WTC11 (cell line): ENCODE data around the gene SCGB3A2. TPM values are rescaled to one million over a fixed set of nuclear protein-coding genes. Genes with fewer than 3 reads are reported as not detected.
A peak's percentile ranks its signal among the peaks of the same experiment; 100 is the strongest.

ENCODE experiments used
- ATAC-seq: fragments of 200-7000 bp; cut with Tn5 transposase; 2 replicates; pipeline ENCODE4 v1.10.0; 2021; ENCODE audit warnings: mild to moderate bottlenecking, moderate library complexity
- CTCF ChIA-PET: fragments of 300-600 bp; sonication (Branson Sonifier 250); formaldehyde crosslinking; loops from one replicate; lab custom pipeline; 2021; ENCODE audit warnings: antibody characterized with exemption; lab: Charles Lee
- POLR2A ChIA-PET: fragments of 350-600 bp; sonication (Branson Sonifier 250); formaldehyde crosslinking; loops from one replicate; lab custom pipeline; 2021; ENCODE audit warnings: antibody characterized with exemption; lab: Charles Lee
- DNase-seq: peaks from one replicate; pipeline ENCODE4 v3.0.0; 2021; ENCODE audit warnings: low spot score
- H3K27ac Mint-ChIP-seq: 2 replicates; pipeline ENCODE4 v1.8.0; 2021; ENCODE audit warnings: mixed read lengths
- H3K27me3 Mint-ChIP-seq: 2 replicates; pipeline ENCODE4 v1.8.0; 2021; ENCODE audit warnings: low read depth, mild to moderate bottlenecking, moderate library complexity, mixed read lengths
- H3K36me3 Mint-ChIP-seq: 2 replicates; pipeline ENCODE4 v1.8.0; 2021; ENCODE audit warnings: mixed read lengths
- H3K4me1 Mint-ChIP-seq: 2 replicates; pipeline ENCODE4 v1.8.0; 2022; ENCODE audit warnings: mixed read lengths
- H3K4me3 Mint-ChIP-seq: 2 replicates; pipeline ENCODE4 v1.8.0; 2021; ENCODE audit warnings: mild to moderate bottlenecking, moderate library complexity, mixed read lengths
- H3K9me3 Mint-ChIP-seq: 2 replicates; pipeline ENCODE4 v1.8.0; 2021; ENCODE audit warnings: mixed read lengths
- CBFB ChIP-seq: sonication (generic); formaldehyde crosslinking; IDR thresholded peaks from 2 replicates; pipeline ENCODE4 v1.8.1; 2022; ENCODE audit warnings: mild to moderate bottlenecking, low read depth, missing genetic modification reagents
- CDX4 ChIP-seq: fragments of 250-450 bp; sonication (Bioruptor Pico); IDR thresholded peaks from 2 replicates; pipeline ENCODE4 v1.9.0; 2021; ENCODE audit warnings: moderate library complexity, mild to moderate bottlenecking, inconsistent platforms, borderline replicate concordance
- CREB1 ChIP-seq: sonication (generic); formaldehyde crosslinking; IDR thresholded peaks from 2 replicates; pipeline ENCODE4 v1.8.0; 2023; ENCODE audit warnings: mild to moderate bottlenecking, missing genetic modification reagents
- CREM ChIP-seq: sonication (generic); formaldehyde crosslinking; IDR thresholded peaks from 2 replicates; pipeline ENCODE4 v1.8.1; 2022; ENCODE audit warnings: mild to moderate bottlenecking, missing genetic modification reagents, moderate library complexity
- E2F1 ChIP-seq: sonication (generic); formaldehyde crosslinking; IDR thresholded peaks from 2 replicates; pipeline ENCODE4 v1.8.0; 2022; ENCODE audit warnings: mild to moderate bottlenecking, missing genetic modification reagents
- ELF4 ChIP-seq: sonication (generic); formaldehyde crosslinking; IDR thresholded peaks from 2 replicates; pipeline ENCODE4 v1.8.1; 2022; ENCODE audit warnings: low read depth, mild to moderate bottlenecking, moderate library complexity, missing genetic modification reagents
- EMX1 ChIP-seq: fragments of 250-450 bp; sonication (Bioruptor Pico); IDR thresholded peaks from 2 replicates; pipeline ENCODE4 v1.8.0; 2021; ENCODE audit warnings: mild to moderate bottlenecking
- ERG ChIP-seq: fragments of 250-450 bp; sonication (Bioruptor Pico); IDR thresholded peaks from 2 replicates; pipeline ENCODE4 v1.8.0; 2021; ENCODE audit warnings: mild to moderate bottlenecking
- FOXP1 ChIP-seq: sonication (generic); formaldehyde crosslinking; IDR thresholded peaks from 2 replicates; pipeline ENCODE4 v1.8.0; 2022; ENCODE audit warnings: missing genetic modification reagents, mild to moderate bottlenecking, moderate library complexity, borderline replicate concordance
- FOXP4 ChIP-seq: sonication (generic); formaldehyde crosslinking; IDR thresholded peaks from 2 replicates; pipeline ENCODE4 v1.8.0; 2022; ENCODE audit warnings: mild to moderate bottlenecking, missing genetic modification reagents
- GTF2I ChIP-seq: fragments of 250-450 bp; sonication (Bioruptor Pico); conservative IDR thresholded peaks from 2 replicates; pipeline ENCODE4 v1.4.0; 2021; ENCODE audit warnings: mild to moderate bottlenecking
- IRF2 ChIP-seq: sonication (generic); formaldehyde crosslinking; IDR thresholded peaks from 2 replicates; pipeline ENCODE4 v1.8.0; 2022; ENCODE audit warnings: low read depth, missing genetic modification reagents, borderline replicate concordance
- MYBL2 ChIP-seq: sonication (generic); formaldehyde crosslinking; IDR thresholded peaks from 2 replicates; pipeline ENCODE4 v1.8.1; 2023; ENCODE audit warnings: mild to moderate bottlenecking, moderate library complexity, missing genetic modification reagents
- NFATC4 ChIP-seq: fragments of 250-450 bp; sonication (Bioruptor Pico); IDR thresholded peaks from 2 replicates; pipeline ENCODE4 v1.9.0; 2021; ENCODE audit warnings: mild to moderate bottlenecking
- NFYB ChIP-seq: sonication (generic); formaldehyde crosslinking; conservative IDR thresholded peaks from 2 replicates; pipeline ENCODE4 v1.8.0; 2022; ENCODE audit warnings: low read depth, missing genetic modification reagents
- NR3C1 ChIP-seq: sonication (generic); formaldehyde crosslinking; conservative IDR thresholded peaks from 2 replicates; pipeline ENCODE4 v1.8.1; 2023; ENCODE audit warnings: low read depth, mild to moderate bottlenecking, missing genetic modification reagents
- PRRX2 ChIP-seq: fragments of 250-450 bp; sonication (Bioruptor Pico); IDR thresholded peaks from 2 replicates; pipeline ENCODE4 v1.8.0; 2021; ENCODE audit warnings: mild to moderate bottlenecking
- RORB ChIP-seq: fragments of 250-450 bp; sonication (Bioruptor Pico); IDR thresholded peaks from 2 replicates; pipeline ENCODE4 v1.9.0; 2021; ENCODE audit warnings: mild to moderate bottlenecking
- TEAD1 ChIP-seq: sonication (generic); formaldehyde crosslinking; IDR thresholded peaks from 2 replicates; pipeline ENCODE4 v1.8.0; 2022; ENCODE audit warnings: mild to moderate bottlenecking, missing genetic modification reagents
- ZMAT4 ChIP-seq: fragments of 250-450 bp; sonication (Bioruptor Pico); IDR thresholded peaks from 2 replicates; pipeline ENCODE4 v1.9.0; 2021; ENCODE audit warnings: mild to moderate bottlenecking
- ZNF281 ChIP-seq: sonication (generic); formaldehyde crosslinking; IDR thresholded peaks from 2 replicates; pipeline ENCODE4 v1.8.0; 2023; ENCODE audit warnings: mild to moderate bottlenecking, missing genetic modification reagents
- ZNF317 ChIP-seq: sonication (generic); formaldehyde crosslinking; IDR thresholded peaks from 2 replicates; pipeline ENCODE4 v1.8.1; 2023; ENCODE audit warnings: low read depth, mild to moderate bottlenecking, moderate library complexity, missing genetic modification reagents, borderline replicate concordance
- ZNF416 ChIP-seq: fragments of 250-450 bp; sonication (Bioruptor Pico); IDR thresholded peaks from 2 replicates; pipeline ENCODE4 v1.9.0; 2021; ENCODE audit warnings: mild to moderate bottlenecking, inconsistent platforms
- ZNF425 ChIP-seq: fragments of 250-450 bp; sonication (Bioruptor Pico); conservative IDR thresholded peaks from 2 replicates; pipeline ENCODE4 v1.9.0; 2021; ENCODE audit warnings: mild to moderate bottlenecking
- ZNF671 ChIP-seq: fragments of 250-450 bp; sonication (Bioruptor Pico); IDR thresholded peaks from 2 replicates; pipeline ENCODE4 v1.8.0; 2021; ENCODE audit warnings: mild to moderate bottlenecking
- total RNA-seq: library from RNA; stranded (reverse); gene quantifications from 3 replicates; pipeline ENCODE4 v1.2.3, GENCODE V29; 2021

The SCGB3A2 gene
- total RNA-seq, 1 experiment from 2014 or later, result 79.1 TPM

GRCh38 chr5:147853372-147853987, 25.0 kb upstream of the SCGB3A2 start:
- ChIA-PET CTCF (interaction anchor here (2.6 kb wide), 1 partner anchor 81 kb away, joined by 8 read pairs; no protein-coding TSS in a partner anchor), POLR2A (no interaction called here)
- peaks cover 7% of the 10 kb centered on the region for H3K27me3 Mint-ChIP-seq
- no peak overlapping the region; the same call in 1 of the 2 replicates for H3K27ac Mint-ChIP-seq
- no peaks in the 10 kb centered on the region for H3K36me3 Mint-ChIP-seq
- H3K4me3 Mint-ChIP-seq, result no peak overlapping the region
- DNase-seq, result no peak
- no peak for ATAC-seq
- peaks cover 47% of the 10 kb centered on the region for H3K4me1 Mint-ChIP-seq
- H3K9me3 Mint-ChIP-seq, result peaks cover 4% of the 10 kb centered on the region; the same call in 1 of the 2 replicates
- TF ChIP-seq EMX1 (CRISPR knock-in tag) (peak; percentile 91), CREM (CRISPR knock-in tag) (no peak), CBFB (CRISPR knock-in tag) (no peak), TEAD1 (CRISPR knock-in tag) (no peak), FOXP1 (no peak), CDX4 (CRISPR knock-in tag) (no peak), ZNF671 (CRISPR knock-in tag) (peak; percentile 94), MYBL2 (CRISPR knock-in tag) (no peak), ZNF425 (CRISPR knock-in tag) (peak; percentile 85), ERG (CRISPR knock-in tag) (peak; percentile 73; the same call in 1 of the 2 replicates), NFATC4 (CRISPR knock-in tag) (peak; percentile 86), PRRX2 (CRISPR knock-in tag) (peak; percentile 67), ZNF416 (peak; percentile 89), E2F1 (CRISPR knock-in tag) (no peak), ELF4 (CRISPR knock-in tag) (no peak), ZNF281 (CRISPR knock-in tag) (no peak), GTF2I (no peak), FOXP4 (no peak), NFYB (CRISPR knock-in tag) (no peak), ZMAT4 (CRISPR knock-in tag) (peak; percentile 87), RORB (CRISPR knock-in tag) (no peak), CREB1 (CRISPR knock-in tag) (no peak), ZNF317 (CRISPR knock-in tag) (no peak), IRF2 (CRISPR knock-in tag) (no peak), NR3C1 (no peak)
